Stimulated activated CD4-positive, alpha-beta T cell treated with anti-CD3 and anti-CD28 coated beads, Interleukin-12 subunit alpha, Interleukin-12 subunit beta, amount 100 ng/mL, for 4 hours (primary cell): ENCODE data around the gene PPARG.
"Not testable (repeated sequence)": the region's sequence is repeated elsewhere in the genome, so short reads cannot be mapped to it uniquely, and the experiment has no call there.

Experiments
- DNase-seq: peaks from one replicate; pipeline ENCODE4 v3.0.0-alpha.2; 2020

The PPARG gene

GRCh38 chr3:12445523-12446240 is 156.8 kb downstream of the PPARG start:
- DNase-seq, result no peak

GRCh38 chr3:12446298-12446697 is 157.4 kb downstream of the PPARG start:
- DNase-seq, result no peak

- no peak for DNase-seq
Observed at GRCh38 chr3:12447075-12447474, 158.2 kb downstream of the PPARG start.

- DNase-seq, result not testable (repeated sequence)
Observed at GRCh38 chr3:12448404-12449202, 159.7 kb downstream of the PPARG start.

DNA sequence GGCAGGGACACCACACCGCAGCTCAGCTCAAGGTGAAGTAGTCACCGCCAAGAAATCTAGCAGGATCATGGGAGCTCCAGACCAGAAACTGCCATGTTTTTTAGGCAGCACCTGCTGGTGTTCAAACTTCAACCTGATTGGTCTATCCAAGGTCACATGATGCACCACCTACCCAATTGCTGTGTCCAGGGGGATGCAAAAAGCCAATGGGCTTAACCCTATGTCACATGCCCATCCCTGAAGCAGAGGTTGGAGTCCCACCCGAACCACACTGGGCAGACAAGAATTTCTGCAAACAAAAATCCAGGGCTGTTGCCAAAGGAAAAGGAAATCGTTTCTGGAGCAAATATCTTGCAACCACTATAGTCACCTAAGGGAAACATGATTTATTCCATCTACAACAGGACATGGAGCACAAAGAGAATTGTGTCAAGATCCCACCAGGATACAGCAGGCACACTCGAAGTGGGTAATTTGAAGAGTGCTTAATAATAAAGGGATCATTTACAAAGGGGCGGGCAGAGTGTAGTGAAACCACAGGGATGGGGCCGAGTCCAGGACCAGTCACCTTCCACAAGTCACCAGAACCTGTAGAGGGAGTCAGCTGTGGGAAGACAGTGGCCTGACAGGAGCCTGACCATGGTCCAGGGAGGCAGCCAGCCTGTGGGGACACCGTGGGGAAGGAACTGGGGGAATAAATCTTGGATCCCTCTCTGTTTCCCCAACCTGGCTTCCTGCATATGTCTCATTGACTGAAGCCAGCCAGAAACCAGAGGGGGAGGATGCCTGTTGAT is 161.2 kb downstream of the PPARG start:
- no peak for DNase-seq

DNA sequence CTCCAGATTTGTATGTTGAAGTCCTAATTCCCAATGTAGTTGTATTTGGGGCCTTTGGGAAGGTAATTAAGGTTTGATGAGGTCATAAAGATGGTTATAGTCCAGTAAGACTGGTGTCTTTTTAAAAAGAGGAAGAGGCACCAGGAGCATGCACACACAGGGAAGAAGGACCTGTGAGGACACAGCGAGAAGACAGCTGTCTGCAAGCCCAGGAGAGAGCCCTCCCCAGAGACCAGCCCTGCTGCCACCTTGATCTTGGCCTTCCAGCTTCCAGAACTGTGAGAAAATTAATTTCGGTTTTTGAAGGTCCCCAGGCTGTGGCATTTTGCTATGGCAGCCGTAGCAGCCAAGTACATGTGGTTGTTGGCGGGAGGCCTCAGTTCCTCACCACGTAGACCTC is 162.6 kb downstream of the PPARG start:
- DNase-seq, result no peak

GRCh38 chr3:12451960-12452359 is 163.1 kb downstream of the PPARG start:
- DNase-seq, result no peak

- DNase-seq, result no peak
Observed at GRCh38 chr3:12452361-12453330, 163.8 kb downstream of the PPARG start.

- DNase-seq, result no peak
Observed at GRCh38 chr3:12454076-12454815, 165.4 kb downstream of the PPARG start.

- DNase-seq, result no peak
Observed at GRCh38 chr3:12454816-12455121, 165.9 kb downstream of the PPARG start.

- DNase-seq, result no peak
Observed at GRCh38 chr3:12455740-12456139, 166.9 kb downstream of the PPARG start.

GRCh38 chr3:12456441-12456840 is 167.6 kb downstream of the PPARG start:
- DNase-seq, result no peak

DNA sequence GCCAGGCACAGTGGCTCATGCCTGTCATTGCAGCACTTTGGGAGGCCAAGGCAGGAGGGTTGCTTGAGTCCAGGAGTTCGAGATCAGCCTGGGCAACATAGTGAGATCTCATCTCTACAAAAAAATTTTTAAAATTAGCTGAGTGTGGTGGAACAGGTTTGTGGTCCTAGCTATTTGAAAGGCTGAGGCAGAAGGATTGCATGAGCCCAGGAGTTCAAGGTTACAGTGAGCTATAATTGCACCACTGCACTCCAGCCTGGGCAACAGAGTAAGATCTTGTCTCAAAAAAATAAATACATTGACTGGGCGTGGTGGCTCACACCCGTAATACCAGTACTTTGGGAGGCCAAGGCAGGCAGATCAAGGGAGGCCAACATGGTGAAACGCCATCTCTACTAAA is 168.5 kb downstream of the PPARG start:
- not testable (repeated sequence) for DNase-seq

DNA sequence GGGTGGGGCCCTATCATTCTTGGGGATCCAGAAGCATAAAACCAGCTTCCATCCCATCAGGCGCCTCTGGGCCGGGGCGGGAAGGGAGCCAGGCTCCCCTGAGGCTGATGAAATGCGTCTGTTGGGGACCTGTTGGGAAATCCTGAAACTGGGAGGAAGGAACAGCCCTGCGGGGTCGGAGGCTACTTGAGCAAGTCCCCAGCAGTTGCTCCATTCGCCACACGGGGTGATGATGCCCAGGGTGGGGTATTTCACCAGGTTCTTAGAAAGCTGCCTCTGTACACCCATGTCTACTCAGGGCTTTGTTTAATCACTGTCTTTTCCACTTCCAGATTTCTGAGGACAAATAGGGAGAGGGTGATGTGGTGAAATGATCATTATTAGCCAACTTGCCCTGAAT is 170.0 kb downstream of the PPARG start:
- DNase-seq, result no peak

DNA sequence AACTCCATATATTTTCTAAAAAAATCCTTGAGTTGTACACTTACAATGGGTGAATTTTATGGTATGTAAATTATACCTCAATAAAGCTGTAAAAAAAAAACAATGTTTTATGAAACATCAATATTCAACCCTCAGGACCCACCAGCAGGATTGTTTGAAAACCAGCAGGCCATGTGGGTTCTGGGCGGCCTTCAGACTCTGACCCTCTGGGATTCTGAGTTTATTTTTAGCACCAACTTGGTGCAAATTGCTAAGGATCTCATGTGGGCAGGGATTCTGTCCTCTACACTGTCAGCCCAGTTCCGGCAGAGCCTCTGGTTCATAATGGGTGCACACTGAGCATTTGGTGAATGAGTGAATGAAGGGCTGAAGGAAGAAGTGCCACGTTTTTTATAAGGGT is 171.3 kb downstream of the PPARG start:
- DNase-seq, result no peak

GRCh38 chr3:12461097-12461649 is 172.3 kb downstream of the PPARG start:
- no peak for DNase-seq

- DNase-seq, result no peak
Observed at GRCh38 chr3:12462159-12462947, 173.5 kb downstream of the PPARG start.

- DNase-seq, result no peak
Observed at GRCh38 chr3:12463686-12464085, 174.8 kb downstream of the PPARG start.

DNA sequence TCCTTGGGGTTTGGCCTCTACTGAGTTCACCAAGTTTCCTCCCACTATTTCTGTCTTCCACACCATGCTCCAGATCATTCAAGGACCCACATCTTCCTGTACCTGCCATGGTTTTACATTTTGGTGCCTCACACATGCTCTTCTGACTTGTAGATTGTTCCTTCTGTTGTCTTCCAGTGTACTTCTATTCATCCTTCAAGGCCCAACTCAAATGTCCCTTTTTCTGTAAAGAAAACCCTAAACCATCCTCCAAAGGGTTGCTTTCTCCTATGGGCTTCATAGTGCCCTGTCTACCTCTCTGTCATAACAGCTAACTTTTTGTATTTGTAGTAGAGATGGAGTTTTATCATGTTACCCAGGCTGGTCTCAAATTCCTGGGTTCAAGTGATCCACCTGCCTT is 175.3 kb downstream of the PPARG start:
- no peak for DNase-seq

GRCh38 chr3:12465151-12465835 is 176.4 kb downstream of the PPARG start:
- no peak for DNase-seq
